ENCODE results near the gene PAGE3. TPM values are rescaled to one million over a fixed set of nuclear protein-coding genes. Genes with fewer than 3 reads are reported as not detected.

Gene PAGE3
- total RNA-seq = not detected
- total RNA-seq (2013) = not detected
- 0 reads per million in 29 experiments for total RNA-seq

GRCh38 chrX:55264816-55265215 is at the start of gene PAGE3:
PAGE3 (minus strand) TSS chrX:55264916; CDS start chrX:55263903, 1,013 bp downstream.
- H3K4me3 Mint-ChIP-seq = no peak within 1 kb of the TSS
- POLR2A ChIA-PET = no interaction called here
- H3K27me3 ChIP-seq (replicated peaks in 1 of 2; ENCODE audit: control insufficient read depth in 2 of 2, extremely low read depth in 1 of 2, insufficient read depth in 2 of 2, low read length in 1 of 2) = no peaks in the 10 kb centered on the region
- H3K4me1 ChIP-seq (ENCODE audit: control insufficient read depth in 1 of 2, extremely low read depth in 1 of 2, insufficient read depth in 2 of 2, low read length in 2 of 2) = no peaks in the 10 kb centered on the region
- H3K27ac ChIP-seq (ENCODE audit: low read length) = no peak within 1 kb of the TSS
- H3K36me3 ChIP-seq (ENCODE audit: control insufficient read depth in 2 of 2, extremely low read depth in 1 of 2, insufficient read depth in 1 of 2, low read length in 1 of 2) = no peaks in the 10 kb centered on the region
- ATAC-seq (replicated peaks in 1 of 4) (no peak), DNase-seq (no peak)
- peaks cover 0 to 3% of the 10 kb centered on the region in 2 donors for H3K27me3 Mint-ChIP-seq
- no peak within 1 kb of the TSS for H3K4me3 ChIP-seq (ENCODE audit: control insufficient read depth in 1 of 2, extremely low read depth in 1 of 2, low read length in 1 of 2)
- H3K9me3 Mint-ChIP-seq = no peaks in the 10 kb centered on the region
- H3K9me3 ChIP-seq = no peaks in the 10 kb centered on the region
- no peaks in the 10 kb centered on the region for H3K4me1 Mint-ChIP-seq
- CTCF ChIA-PET = no interaction called here
- H3K27ac Mint-ChIP-seq = no peak within 1 kb of the TSS
- no CpG with 5 or more reads among the region's 5 CpGs for WGBS (ENCODE audit: insufficient coverage)
- H3K36me3 Mint-ChIP-seq = no peaks in the 10 kb centered on the region

GRCh38 chrX:55312655-55313054 is 47.9 kb upstream of the PAGE3 start:
- Mint-ChIP-seq H3K4me1 (no peaks in the 10 kb centered on the region), H3K36me3 (no peaks in the 10 kb centered on the region), H3K27ac (no peak overlapping the region), H3K4me3 (no peak overlapping the region), H3K9me3 (no peaks in the 10 kb centered on the region), H3K27me3 (peaks cover 6 to 17% of the 10 kb centered on the region in 2 donors)
- ATAC-seq (replicated peaks in 1 of 4) (no peak), DNase-seq (no peak)
- Histone ChIP-seq H3K9me3 (no peaks in the 10 kb centered on the region), H3K36me3 (ENCODE audit: control insufficient read depth in 2 of 2, extremely low read depth in 1 of 2, insufficient read depth in 1 of 2, low read length in 1 of 2) (no peaks in the 10 kb centered on the region), H3K4me3 (ENCODE audit: control insufficient read depth in 1 of 2, extremely low read depth in 1 of 2, low read length in 1 of 2) (no peak overlapping the region), H3K27ac (ENCODE audit: low read length) (no peak overlapping the region), H3K4me1 (ENCODE audit: control insufficient read depth in 1 of 2, extremely low read depth in 1 of 2, insufficient read depth in 2 of 2, low read length in 2 of 2) (no peaks in the 10 kb centered on the region), H3K27me3 (replicated peaks in 1 of 2; ENCODE audit: control insufficient read depth in 2 of 2, extremely low read depth in 1 of 2, insufficient read depth in 2 of 2, low read length in 1 of 2) (no peaks in the 10 kb centered on the region)
- ChIA-PET CTCF (no interaction called here), POLR2A (no interaction called here)

GRCh38 chrX:55290963-55291362 is 26.2 kb upstream of the PAGE3 start:
- ATAC-seq (replicated peaks in 1 of 4) (no peak), DNase-seq (no peak)
- Mint-ChIP-seq H3K27ac (no peak overlapping the region), H3K36me3 (no peaks in the 10 kb centered on the region), H3K27me3 (peaks cover 0 to 11% of the 10 kb centered on the region in 2 donors), H3K9me3 (no peaks in the 10 kb centered on the region), H3K4me3 (no peak overlapping the region), H3K4me1 (no peaks in the 10 kb centered on the region)
- POLR2A ChIA-PET = no interaction called here
- Histone ChIP-seq H3K4me3 (ENCODE audit: control insufficient read depth in 1 of 2, extremely low read depth in 1 of 2, low read length in 1 of 2) (no peak overlapping the region), H3K27ac (ENCODE audit: low read length) (no peak overlapping the region), H3K36me3 (ENCODE audit: control insufficient read depth in 2 of 2, extremely low read depth in 1 of 2, insufficient read depth in 1 of 2, low read length in 1 of 2) (no peaks in the 10 kb centered on the region), H3K9me3 (no peaks in the 10 kb centered on the region), H3K4me1 (ENCODE audit: control insufficient read depth in 1 of 2, extremely low read depth in 1 of 2, insufficient read depth in 2 of 2, low read length in 2 of 2) (no peaks in the 10 kb centered on the region), H3K27me3 (replicated peaks in 1 of 2; ENCODE audit: control insufficient read depth in 2 of 2, extremely low read depth in 1 of 2, insufficient read depth in 2 of 2, low read length in 1 of 2) (no peaks in the 10 kb centered on the region)
- CTCF ChIA-PET = no interaction called here
- no CpG with 5 or more reads among the region's 3 CpGs for WGBS (ENCODE audit: insufficient coverage)

- Mint-ChIP-seq H3K36me3 (no peaks in the 10 kb centered on the region), H3K4me3 (no peak overlapping the region), H3K27me3 (peaks cover 0 to 22% of the 10 kb centered on the region in 2 donors), H3K27ac (no peak overlapping the region), H3K9me3 (no peaks in the 10 kb centered on the region), H3K4me1 (no peaks in the 10 kb centered on the region)
- no peaks in the 10 kb centered on the region for H3K36me3 ChIP-seq (ENCODE audit: control insufficient read depth in 2 of 2, extremely low read depth in 1 of 2, insufficient read depth in 1 of 2, low read length in 1 of 2)
- no peak for ATAC-seq (replicated peaks in 1 of 4)
- H3K4me1 ChIP-seq (ENCODE audit: control insufficient read depth in 1 of 2, extremely low read depth in 1 of 2, insufficient read depth in 2 of 2, low read length in 2 of 2) = no peaks in the 10 kb centered on the region
- peaks cover 0 to 3% of the 10 kb centered on the region in 2 experiments for H3K27me3 ChIP-seq (replicated peaks in 1 of 2; ENCODE audit: control insufficient read depth in 2 of 2, extremely low read depth in 1 of 2, insufficient read depth in 2 of 2, low read length in 1 of 2)
- CTCF ChIA-PET = no interaction called here
- POLR2A ChIA-PET = no interaction called here
- no peak overlapping the region for H3K4me3 ChIP-seq (ENCODE audit: control insufficient read depth in 1 of 2, extremely low read depth in 1 of 2, low read length in 1 of 2)
- WGBS (ENCODE audit: insufficient coverage) = no CpG with 5 or more reads among the region's 10 CpGs
- DNase-seq = no peak
- H3K27ac ChIP-seq (ENCODE audit: low read length) = no peak overlapping the region
- no peaks in the 10 kb centered on the region for H3K9me3 ChIP-seq
Observed at GRCh38 chrX:55279832-55280231, 15.1 kb upstream of the PAGE3 start.

- ATAC-seq (replicated peaks in 1 of 4) (no peak), DNase-seq (no peak)
- Mint-ChIP-seq H3K4me3 (no peak overlapping the region), H3K36me3 (no peaks in the 10 kb centered on the region), H3K4me1 (no peaks in the 10 kb centered on the region), H3K27me3 (peaks cover 0 to 7% of the 10 kb centered on the region in 2 donors), H3K27ac (no peak overlapping the region), H3K9me3 (no peaks in the 10 kb centered on the region)
- no peaks in the 10 kb centered on the region for H3K27me3 ChIP-seq (replicated peaks in 1 of 2; ENCODE audit: control insufficient read depth in 2 of 2, extremely low read depth in 1 of 2, insufficient read depth in 2 of 2, low read length in 1 of 2)
- no peak overlapping the region for H3K27ac ChIP-seq (ENCODE audit: low read length)
- no peaks in the 10 kb centered on the region for H3K36me3 ChIP-seq (ENCODE audit: control insufficient read depth in 2 of 2, extremely low read depth in 1 of 2, insufficient read depth in 1 of 2, low read length in 1 of 2)
- no peak overlapping the region for H3K4me3 ChIP-seq (ENCODE audit: control insufficient read depth in 1 of 2, extremely low read depth in 1 of 2, low read length in 1 of 2)
- no peaks in the 10 kb centered on the region for H3K9me3 ChIP-seq
- WGBS (ENCODE audit: insufficient coverage) = no CpG with 5 or more reads among the region's 2 CpGs
- POLR2A ChIA-PET = no interaction called here
- CTCF ChIA-PET = no interaction called here
- H3K4me1 ChIP-seq (ENCODE audit: control insufficient read depth in 1 of 2, extremely low read depth in 1 of 2, insufficient read depth in 2 of 2, low read length in 2 of 2) = no peaks in the 10 kb centered on the region
Observed at GRCh38 chrX:55260806-55261205, 3.9 kb downstream of the PAGE3 start.

GRCh38 chrX:55253528-55253927 is 11.2 kb downstream of the PAGE3 start:
- DNase-seq (no peak), ATAC-seq (replicated peaks in 1 of 4) (no peak)
- no peaks in the 10 kb centered on the region for H3K36me3 Mint-ChIP-seq
- ChIA-PET CTCF (no interaction called here), POLR2A (no interaction called here)
- H3K9me3 Mint-ChIP-seq = no peaks in the 10 kb centered on the region
- no peak overlapping the region for H3K4me3 Mint-ChIP-seq
- H3K27me3 Mint-ChIP-seq = peaks cover 3 to 20% of the 10 kb centered on the region in 2 donors
- no peak overlapping the region for H3K4me3 ChIP-seq (ENCODE audit: control insufficient read depth in 1 of 2, extremely low read depth in 1 of 2, low read length in 1 of 2)
- no peaks in the 10 kb centered on the region for H3K36me3 ChIP-seq (ENCODE audit: control insufficient read depth in 2 of 2, extremely low read depth in 1 of 2, insufficient read depth in 1 of 2, low read length in 1 of 2)
- H3K27ac Mint-ChIP-seq = no peak overlapping the region
- no peaks in the 10 kb centered on the region for H3K4me1 Mint-ChIP-seq
- H3K27me3 ChIP-seq (replicated peaks in 1 of 2; ENCODE audit: control insufficient read depth in 2 of 2, extremely low read depth in 1 of 2, insufficient read depth in 2 of 2, low read length in 1 of 2) = no peaks in the 10 kb centered on the region
- no peaks in the 10 kb centered on the region for H3K9me3 ChIP-seq
- no peaks in the 10 kb centered on the region for H3K4me1 ChIP-seq (ENCODE audit: control insufficient read depth in 1 of 2, extremely low read depth in 1 of 2, insufficient read depth in 2 of 2, low read length in 2 of 2)
- H3K27ac ChIP-seq (ENCODE audit: low read length) = no peak overlapping the region

GRCh38 chrX:55240788-55241340 is 23.9 kb downstream of the PAGE3 start:
- Mint-ChIP-seq H3K36me3 (no peaks in the 10 kb centered on the region), H3K27me3 (peaks cover 8 to 33% of the 10 kb centered on the region in 2 donors), H3K4me3 (no peak overlapping the region), H3K9me3 (peaks cover 0 to 8% (median 0%) of the 10 kb centered on the region in 3 donors), H3K27ac (no peak overlapping the region), H3K4me1 (no peaks in the 10 kb centered on the region)
- CTCF ChIA-PET = no interaction called here
- ATAC-seq (replicated peaks in 1 of 4) = no peak
- POLR2A ChIA-PET = no interaction called here
- WGBS (ENCODE audit: insufficient coverage) = no CpG with 5 or more reads among the region's 6 CpGs
- no peaks in the 10 kb centered on the region for H3K9me3 ChIP-seq
- H3K4me3 ChIP-seq (ENCODE audit: control insufficient read depth in 1 of 2, extremely low read depth in 1 of 2, low read length in 1 of 2) = no peak overlapping the region
- H3K27ac ChIP-seq (ENCODE audit: low read length) = no peak overlapping the region
- DNase-seq = no peak
- H3K27me3 ChIP-seq (replicated peaks in 1 of 2; ENCODE audit: control insufficient read depth in 2 of 2, extremely low read depth in 1 of 2, insufficient read depth in 2 of 2, low read length in 1 of 2) = peaks cover 0 to 2% of the 10 kb centered on the region in 2 experiments
- no peaks in the 10 kb centered on the region for H3K4me1 ChIP-seq (ENCODE audit: control insufficient read depth in 1 of 2, extremely low read depth in 1 of 2, insufficient read depth in 2 of 2, low read length in 2 of 2)
- H3K36me3 ChIP-seq (ENCODE audit: control insufficient read depth in 2 of 2, extremely low read depth in 1 of 2, insufficient read depth in 1 of 2, low read length in 1 of 2) = no peaks in the 10 kb centered on the region
